WI38 (cell line): ENCODE measurements around the gene SPNS2.

Experiments
- H3K4me3 ChIP-seq: 2 replicates; pipeline ENCODE4 v1.5.1; 2011; ENCODE audit warnings: low read depth, mild to moderate bottlenecking, control low read depth, low read length
- CTCF ChIP-seq: IDR thresholded peaks from 2 replicates; pipeline ENCODE4 v1.5.1; 2012; ENCODE audit warnings: low read depth, mild to moderate bottlenecking, control low read depth, low read length

The SPNS2 gene

GRCh38 chr17:4488989-4489595, 9.6 kb upstream of the SPNS2 start:
- no peak overlapping the region for H3K4me3 ChIP-seq
- no peak for TF ChIP-seq CTCF

GRCh38 chr17:4490109-4490591, 8.5 kb upstream of the SPNS2 start:
- no peak overlapping the region for H3K4me3 ChIP-seq
- TF ChIP-seq CTCF, result no peak

GRCh38 chr17:4490637-4491061, 8.0 kb upstream of the SPNS2 start:
- TF ChIP-seq CTCF, result no peak
- H3K4me3 ChIP-seq, result no peak overlapping the region

- H3K4me3 ChIP-seq, result no peak overlapping the region
- TF ChIP-seq CTCF, result no peak
These were observed 5.7 kb upstream of the SPNS2 start for GRCh38 chr17:4492721-4493561.

- TF ChIP-seq CTCF, result no peak
- no peak overlapping the region for H3K4me3 ChIP-seq
These were observed 1.4 kb upstream of the SPNS2 start for GRCh38 chr17:4497101-4497824.

GRCh38 chr17:4499431-4500190, 930 bp downstream of the SPNS2 start:
- no peak for TF ChIP-seq CTCF
- H3K4me3 ChIP-seq, result no peak overlapping the region
